ENCODE measurements around the gene BBS10.
"Not testable (repeated sequence)": the region's sequence is repeated elsewhere in the genome, so short reads cannot be mapped to it uniquely, and the experiment has no call there.

Gene BBS10

GRCh38 chr12:76348079-76348901 is at the start of gene BBS10:
BBS10 (minus strand) TSS chr12:76348415; CDS start chr12:76348358, 57 bp downstream.
- DNase-seq, result peak; percentile 88

GRCh38 chr12:76391461-76391860 is 43.2 kb upstream of the BBS10 start:
- DNase-seq, result no peak

GRCh38 chr12:76387614-76388013 is 39.4 kb upstream of the BBS10 start:
- no peak for DNase-seq

GRCh38 chr12:76384560-76384959 is 36.3 kb upstream of the BBS10 start:
- DNase-seq, result no peak

GRCh38 chr12:76383988-76384387 is 35.8 kb upstream of the BBS10 start:
- no peak for DNase-seq

GRCh38 chr12:76379261-76379660 is 31.0 kb upstream of the BBS10 start:
- no peak for DNase-seq

GRCh38 chr12:76376876-76377275 is 28.7 kb upstream of the BBS10 start:
- DNase-seq, result not testable (repeated sequence)

- no peak for DNase-seq
These were observed 27.7 kb upstream of the BBS10 start for GRCh38 chr12:76375939-76376338.

GRCh38 chr12:76375470-76375869 is 27.3 kb upstream of the BBS10 start:
- no peak for DNase-seq

GRCh38 chr12:76374386-76375020 is 26.3 kb upstream of the BBS10 start:
- DNase-seq, result no peak

GRCh38 chr12:76368230-76368629 is 20.0 kb upstream of the BBS10 start:
- no peak for DNase-seq

- DNase-seq, result no peak
These were observed 17.9 kb upstream of the BBS10 start for GRCh38 chr12:76366163-76366562.

- not testable (repeated sequence) for DNase-seq
These were observed 15.9 kb upstream of the BBS10 start for GRCh38 chr12:76364131-76364530.

GRCh38 chr12:76360316-76360715 is 12.1 kb upstream of the BBS10 start:
- DNase-seq, result no peak

- DNase-seq, result no peak
These were observed 7.9 kb upstream of the BBS10 start for GRCh38 chr12:76356071-76356470.

- no peak for DNase-seq
These were observed 1.3 kb downstream of the BBS10 start for GRCh38 chr12:76346798-76347420.

- DNase-seq, result no peak
These were observed 2.0 kb downstream of the BBS10 start for GRCh38 chr12:76346236-76346635.

GRCh38 chr12:76345569-76345968 is 2.6 kb downstream of the BBS10 start:
- DNase-seq, result no peak

- DNase-seq, result no peak
These were observed 6.7 kb downstream of the BBS10 start for GRCh38 chr12:76341436-76342030.

GRCh38 chr12:76340680-76341435 is 7.4 kb downstream of the BBS10 start:
- no peak for DNase-seq

GRCh38 chr12:76337583-76337982 is 10.6 kb downstream of the BBS10 start:
- DNase-seq, result no peak

GRCh38 chr12:76332606-76333005 is 15.6 kb downstream of the BBS10 start:
- no peak for DNase-seq

GRCh38 chr12:76329606-76330005 is 18.6 kb downstream of the BBS10 start:
- no peak for DNase-seq

Data from CD4-positive, alpha-beta T cell treated with Interleukin-4 for 4 hours (primary cell).